Upper lobe of left lung (tissue), 4 donors: ENCODE data around the gene GRIA1.

Source experiments
- CTCF ChIP-seq, 6 experiments: fragments of 450-650 bp in 4 of 6; fragments of 200-600 bp in 2 of 6; sonication (generic) in 2 of 6; IDR thresholded peaks; one replicate each; pipeline ENCODE4 v1.5.1; 2016 to 2019; ENCODE audit warnings: antibody characterized with exemption in 6 of 6
- EP300 ChIP-seq, 4 donors: sonication (generic); formaldehyde crosslinking; IDR thresholded peaks; one replicate each; pipeline ENCODE4 v1.5.1; 2017; ENCODE audit warnings: antibody characterized with exemption in 4 of 4, control low read depth in 2 of 4
- POLR2A ChIP-seq, 4 donors: fragments of 450-650 bp; IDR thresholded peaks; one replicate each; pipeline ENCODE4 v1.5.1; 2016 to 2017; ENCODE audit warnings: antibody characterized with exemption in 4 of 4, mild to moderate bottlenecking in 2 of 4
- POLR2AphosphoS5 ChIP-seq, 2 donors: sonication (generic); formaldehyde crosslinking; IDR thresholded peaks; one replicate each; pipeline ENCODE4 v1.5.1; 2017; ENCODE audit warnings: antibody characterized with exemption in 2 of 2

- no peak for TF ChIP-seq CTCF (IDR thresholded peaks at IDR 0.05)
- no peak for TF ChIP-seq EP300 (IDR thresholded peaks at IDR 0.05)
- TF ChIP-seq POLR2A (IDR thresholded peaks at IDR 0.05) = no peak
- TF ChIP-seq POLR2AphosphoS5 (IDR thresholded peaks at IDR 0.05) = no peak
These were observed 107.6 kb downstream of the GRIA1 start for GRCh38 chr5:153598099-153598498.
